GM18873 (cell line): ENCODE measurements around the gene LAGE3.
A peak's percentile ranks its signal among the peaks of the same experiment; 100 is the strongest.
"Not testable (repeated sequence)": the region's sequence is repeated elsewhere in the genome, so short reads cannot be mapped to it uniquely, and the experiment has no call there.

Experiments
- ATAC-seq: cut with Tn5 transposase; IDR thresholded peaks from one replicate; pipeline ENCODE4 v1.9.1; 2021; ENCODE audit warnings: mild to moderate bottlenecking, moderate library complexity, moderate number of reproducible peaks; ENCODE audit not compliant: unreplicated experiment, low FRiP score

Gene LAGE3

GRCh38 chrX:154502989-154503388, 23.9 kb upstream of the LAGE3 start:
- ATAC-seq, result no peak

- no peak for ATAC-seq
These were observed 23.0 kb upstream of the LAGE3 start for GRCh38 chrX:154502098-154502497.

GRCh38 chrX:154501423-154501822, 22.3 kb upstream of the LAGE3 start:
- not testable (repeated sequence) for ATAC-seq

- ATAC-seq, result not testable (repeated sequence)
These were observed 17.6 kb upstream of the LAGE3 start for GRCh38 chrX:154496591-154497137.

GRCh38 chrX:154495472-154495922, 16.4 kb upstream of the LAGE3 start:
- ATAC-seq, result no peak

GRCh38 chrX:154494715-154495114, 15.6 kb upstream of the LAGE3 start:
- no peak for ATAC-seq

GRCh38 chrX:154490414-154491083, 11.5 kb upstream of the LAGE3 start, which contains the start of gene SLC10A3:
TSS of gene SLC10A3 (minus strand) at chrX:154490629. CDS start at chrX:154488940, 1,689 bp downstream.
- ATAC-seq, result peak; percentile 52

- ATAC-seq, result peak; percentile 1
These were observed 10.9 kb upstream of the LAGE3 start for GRCh38 chrX:154490021-154490413.

GRCh38 chrX:154489182-154489581, 10.1 kb upstream of the LAGE3 start:
- ATAC-seq, result no peak

GRCh38 chrX:154488336-154489075, 9.4 kb upstream of the LAGE3 start:
- no peak for ATAC-seq

- ATAC-seq, result no peak
These were observed 8.6 kb upstream of the LAGE3 start for GRCh38 chrX:154487518-154488290.

- ATAC-seq, result no peak
These were observed 7.5 kb upstream of the LAGE3 start, which contains the start of gene UBL4A for GRCh38 chrX:154486396-154487207. TSS of gene UBL4A (minus strand) at chrX:154486615. CDS start at chrX:154486584, 31 bp downstream.

GRCh38 chrX:154486052-154486395, 6.9 kb upstream of the LAGE3 start:
- ATAC-seq, result no peak

- ATAC-seq, result no peak
These were observed 6.3 kb upstream of the LAGE3 start for GRCh38 chrX:154485150-154486051.

GRCh38 chrX:154484255-154485149, 5.4 kb upstream of the LAGE3 start:
- no peak for ATAC-seq

- ATAC-seq, result no peak
These were observed 4.2 kb upstream of the LAGE3 start for GRCh38 chrX:154483325-154483724.

GRCh38 chrX:154482786-154483185, 3.7 kb upstream of the LAGE3 start:
- ATAC-seq, result no peak
